KMS-11 (cell line): ENCODE data around the gene RASA4.
A peak's percentile ranks its signal among the peaks of the same experiment; 100 is the strongest.
"Not testable (repeated sequence)": the region's sequence is repeated elsewhere in the genome, so short reads cannot be mapped to it uniquely, and the experiment has no call there.

Source experiments
- H2AFZ ChIP-seq: fragments of 200-600 bp; sonication (generic); 2 replicates; pipeline ENCODE4 v1.6.1; 2016; ENCODE audit warnings: antibody characterized with exemption, mixed run types, low read depth
- H3K27ac ChIP-seq: fragments of 200-600 bp; sonication (generic); 2 replicates; pipeline ENCODE4 v1.6.1; 2016; ENCODE audit warnings: mild to moderate bottlenecking, mixed run types
- H3K27me3 ChIP-seq: fragments of 200-600 bp; sonication (generic); 2 replicates; pipeline ENCODE4 v1.6.1; 2017; ENCODE audit warnings: mild to moderate bottlenecking, low read depth, mixed run types, moderate library complexity; ENCODE audit not compliant: insufficient read depth
- H3K36me3 ChIP-seq: fragments of 200-600 bp; sonication (generic); 2 replicates; pipeline ENCODE4 v1.6.1; 2017; ENCODE audit warnings: mild to moderate bottlenecking, mixed run types; ENCODE audit not compliant: insufficient read depth
- H3K4me1 ChIP-seq: fragments of 200-600 bp; sonication (generic); 2 replicates; pipeline ENCODE4 v1.6.1; 2016; ENCODE audit warnings: mild to moderate bottlenecking, low read depth, mixed run types; ENCODE audit not compliant: poor library complexity, severe bottlenecking
- H3K4me2 ChIP-seq: fragments of 200-600 bp; sonication (generic); 2 replicates; pipeline ENCODE4 v1.7.0; 2016; ENCODE audit warnings: mild to moderate bottlenecking, mixed run types
- H3K4me3 ChIP-seq: fragments of 200-600 bp; sonication (generic); IDR thresholded peaks from 2 replicates; pipeline ENCODE4 v1.6.1; 2017; ENCODE audit warnings: low read depth, low read length, mixed read lengths; ENCODE audit not compliant: insufficient read depth
- H3K79me2 ChIP-seq: fragments of 200-600 bp; sonication (generic); 2 replicates; pipeline ENCODE4 v1.6.1; 2016; ENCODE audit warnings: low read depth, mixed run types; ENCODE audit not compliant: insufficient read depth
- H3K9ac ChIP-seq: fragments of 200-600 bp; sonication (generic); 2 replicates; pipeline ENCODE4 v1.6.1; 2016; ENCODE audit warnings: mild to moderate bottlenecking, mixed run types
- H4K20me1 ChIP-seq: fragments of 200-600 bp; sonication (generic); 2 replicates; pipeline ENCODE4 v1.6.1; 2016; ENCODE audit warnings: mild to moderate bottlenecking, mixed run types; ENCODE audit not compliant: insufficient read depth

RASA4 gene

GRCh38 chr7:102630622-102631021 is 14.1 kb upstream of the RASA4 start:
- H3K27ac ChIP-seq, H3K36me3 ChIP-seq: not testable (repeated sequence)

DNA sequence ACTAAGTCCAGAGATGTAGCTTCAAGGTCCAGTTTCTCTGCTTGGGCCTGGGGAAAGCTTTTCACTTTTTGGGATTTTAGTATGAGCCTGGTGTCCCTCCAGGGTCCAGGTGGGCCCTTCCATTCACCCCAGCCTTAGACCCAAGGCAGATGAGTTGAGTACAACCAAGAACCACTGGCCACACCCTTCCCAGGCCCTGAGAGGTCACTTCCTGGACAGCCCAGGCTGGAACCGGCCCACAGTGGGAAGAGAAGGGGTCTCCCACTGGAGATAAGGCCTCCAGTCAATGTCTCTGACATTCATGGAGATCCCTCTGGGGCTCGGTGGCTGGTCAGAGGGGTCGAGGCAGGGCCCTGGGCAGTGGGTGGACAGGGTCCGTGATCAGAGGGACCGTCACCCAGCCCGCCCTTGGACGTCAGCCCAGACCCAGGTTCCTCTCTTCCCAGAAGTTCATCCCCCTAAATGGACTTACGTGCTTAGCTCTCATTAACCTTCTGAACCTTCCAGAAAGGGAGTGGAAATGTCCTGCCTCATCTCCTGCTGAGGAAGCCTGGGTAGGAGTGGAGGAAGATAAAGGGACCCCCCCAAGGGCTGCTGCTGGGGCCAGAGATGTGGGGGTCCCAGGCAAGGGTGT is 10.8 kb upstream of the RASA4 start:
- H3K27ac ChIP-seq, H2AFZ ChIP-seq, H3K79me2 ChIP-seq, H3K27me3 ChIP-seq, H3K4me1 ChIP-seq, H3K4me3 ChIP-seq, H3K4me2 ChIP-seq, H3K9ac ChIP-seq, H4K20me1 ChIP-seq, H3K36me3 ChIP-seq: not testable (repeated sequence)

More at GRCh38 chr7:102630622-102631021, 14.1 kb upstream of the RASA4 start:
- H3K4me3 ChIP-seq, H3K4me1 ChIP-seq, H4K20me1 ChIP-seq, H3K79me2 ChIP-seq, H3K4me2 ChIP-seq, H3K27me3 ChIP-seq, H2AFZ ChIP-seq, H3K9ac ChIP-seq: not testable (repeated sequence)

GRCh38 chr7:102618122-102618521 is 1.6 kb upstream of the RASA4 start:
- not testable (repeated sequence) for H3K36me3 ChIP-seq, H3K27ac ChIP-seq, H3K27me3 ChIP-seq, H4K20me1 ChIP-seq, H3K4me2 ChIP-seq, H3K4me1 ChIP-seq, H2AFZ ChIP-seq, H3K79me2 ChIP-seq, H3K4me3 ChIP-seq, H3K9ac ChIP-seq

DNA sequence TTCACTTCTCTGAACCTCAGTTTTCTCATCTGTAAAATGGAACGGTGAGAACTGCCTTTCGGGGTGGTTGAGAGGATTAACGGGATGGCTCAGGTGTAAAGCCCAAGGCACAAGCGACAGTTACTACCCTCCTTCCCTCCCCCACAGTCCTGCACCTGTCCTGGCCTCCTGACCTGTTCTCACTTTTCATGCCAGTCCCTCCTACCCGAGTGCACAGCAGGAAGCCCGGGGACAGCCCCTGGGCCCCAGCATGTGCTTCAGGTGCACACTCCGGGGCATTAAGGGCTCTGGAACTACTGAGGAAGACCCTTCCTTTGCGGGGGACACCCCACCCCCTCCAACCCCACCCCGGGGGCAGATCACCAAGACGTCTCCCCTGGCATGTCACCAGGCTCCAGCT is 626 bp downstream of the RASA4 start:
- not testable (repeated sequence) for H3K4me2 ChIP-seq, H3K36me3 ChIP-seq, H3K79me2 ChIP-seq, H4K20me1 ChIP-seq, H3K4me1 ChIP-seq, H3K4me3 ChIP-seq, H3K27ac ChIP-seq, H3K9ac ChIP-seq, H2AFZ ChIP-seq, H3K27me3 ChIP-seq

DNA sequence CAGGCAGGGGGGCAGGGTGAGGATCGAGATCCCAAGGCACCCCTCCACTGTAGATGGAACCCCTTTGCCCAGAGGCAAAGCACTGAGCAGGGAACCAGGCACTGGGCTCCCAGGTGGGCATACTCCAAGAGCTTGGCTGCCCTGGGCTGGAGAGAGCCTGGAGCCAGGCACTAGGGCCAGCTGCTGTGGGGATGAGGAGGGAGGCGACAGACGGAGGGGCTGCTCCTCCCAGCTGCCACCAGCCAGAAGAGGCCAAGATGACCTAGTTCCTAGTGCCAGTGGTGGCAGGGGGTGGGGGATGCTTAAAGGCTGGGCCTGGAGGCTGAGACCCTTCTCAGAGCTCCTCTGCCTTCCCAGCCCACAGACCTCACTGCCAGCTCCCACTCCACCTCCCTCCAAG is 1.7 kb downstream of the RASA4 start:
- H2AFZ ChIP-seq, H3K27ac ChIP-seq, H3K4me2 ChIP-seq, H4K20me1 ChIP-seq, H3K9ac ChIP-seq, H3K4me3 ChIP-seq, H3K27me3 ChIP-seq, H3K4me1 ChIP-seq, H3K36me3 ChIP-seq, H3K79me2 ChIP-seq: not testable (repeated sequence)

GRCh38 chr7:102614346-102614697 is 2.2 kb downstream of the RASA4 start:
- not testable (repeated sequence) for H3K79me2 ChIP-seq, H3K4me2 ChIP-seq, H3K36me3 ChIP-seq, H3K27me3 ChIP-seq, H3K27ac ChIP-seq, H2AFZ ChIP-seq, H3K4me3 ChIP-seq, H3K9ac ChIP-seq, H3K4me1 ChIP-seq, H4K20me1 ChIP-seq

DNA sequence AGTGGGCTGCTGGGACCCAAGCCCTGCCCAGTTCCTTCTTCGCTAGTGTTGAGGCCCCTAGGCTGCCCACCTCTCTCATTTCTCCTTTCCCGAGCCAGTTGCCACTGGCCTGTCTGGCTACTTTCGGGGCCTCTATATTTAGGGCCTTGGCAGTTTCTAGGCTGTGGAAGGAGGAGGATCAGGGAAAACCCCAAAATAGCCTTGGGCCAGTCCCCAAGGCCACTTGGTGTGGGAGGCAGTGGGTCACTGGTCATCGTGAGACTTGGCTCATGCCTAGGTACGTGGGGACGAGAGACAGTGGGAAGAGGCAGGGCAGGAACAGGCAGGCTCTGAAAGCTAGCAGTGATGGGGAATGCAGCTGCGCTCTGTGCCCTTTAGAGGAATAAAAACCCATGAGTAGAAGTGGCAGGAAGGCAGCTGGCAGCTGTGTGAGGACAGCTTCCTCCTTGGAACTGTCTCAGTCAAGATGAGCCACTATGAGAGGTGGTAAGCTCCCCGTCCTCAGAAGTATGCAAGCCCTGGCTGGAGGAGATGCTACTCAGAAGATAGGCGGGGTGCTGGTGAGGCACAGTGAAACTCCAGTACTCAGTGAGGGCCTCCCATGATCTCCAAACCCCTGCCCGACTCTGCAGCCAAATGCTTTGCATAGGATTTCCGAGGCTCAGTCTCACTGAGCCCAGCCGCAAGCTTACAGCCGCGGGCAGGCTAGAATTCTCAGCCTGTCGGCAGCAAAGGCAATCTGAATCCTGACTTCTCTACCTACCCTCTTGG is 2.8 kb downstream of the RASA4 start:
- H3K36me3 ChIP-seq, H4K20me1 ChIP-seq, H3K9ac ChIP-seq, H3K4me1 ChIP-seq, H3K27me3 ChIP-seq, H3K79me2 ChIP-seq, H2AFZ ChIP-seq, H3K4me3 ChIP-seq: not testable (repeated sequence)
- H3K4me2 ChIP-seq, result peak overlapping the region; percentile 63; the same call in 1 of the 2 replicates
- peak overlapping the region; percentile 52 for H3K27ac ChIP-seq

DNA sequence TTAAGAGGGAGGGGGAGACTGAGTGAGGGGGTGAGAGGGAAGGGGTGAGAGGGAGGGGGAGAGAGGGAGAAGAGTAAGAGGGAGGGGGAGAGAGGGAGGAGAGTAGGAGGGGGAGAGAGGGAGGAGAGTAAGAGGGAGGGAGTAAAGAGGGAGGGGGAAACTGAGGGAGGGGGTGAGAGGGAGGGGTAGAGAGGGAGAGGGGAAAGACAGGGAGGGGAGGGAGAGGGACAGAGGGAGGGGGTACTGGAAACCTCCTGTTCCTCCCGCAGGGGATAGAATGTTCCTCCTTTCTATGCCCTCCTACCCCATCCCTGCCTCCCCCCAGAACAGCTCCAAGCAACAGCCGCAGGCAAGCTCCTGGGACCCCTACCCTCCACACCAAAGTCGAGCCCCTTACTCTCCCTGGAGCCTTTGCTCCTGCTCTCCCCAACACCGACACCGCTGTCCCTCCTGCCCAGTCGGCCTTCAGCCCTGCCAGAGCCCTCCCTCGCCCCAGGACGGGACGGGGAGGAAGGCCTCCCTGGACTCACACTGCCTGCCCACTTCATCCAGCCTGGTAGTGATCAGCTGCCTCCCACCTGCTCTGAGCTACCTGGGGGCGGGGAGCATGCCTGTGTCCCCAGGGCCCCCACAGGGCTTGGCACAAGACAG is 4.8 kb downstream of the RASA4 start:
- H3K27ac ChIP-seq, H3K4me3 ChIP-seq, H3K36me3 ChIP-seq: not testable (repeated sequence)

DNA sequence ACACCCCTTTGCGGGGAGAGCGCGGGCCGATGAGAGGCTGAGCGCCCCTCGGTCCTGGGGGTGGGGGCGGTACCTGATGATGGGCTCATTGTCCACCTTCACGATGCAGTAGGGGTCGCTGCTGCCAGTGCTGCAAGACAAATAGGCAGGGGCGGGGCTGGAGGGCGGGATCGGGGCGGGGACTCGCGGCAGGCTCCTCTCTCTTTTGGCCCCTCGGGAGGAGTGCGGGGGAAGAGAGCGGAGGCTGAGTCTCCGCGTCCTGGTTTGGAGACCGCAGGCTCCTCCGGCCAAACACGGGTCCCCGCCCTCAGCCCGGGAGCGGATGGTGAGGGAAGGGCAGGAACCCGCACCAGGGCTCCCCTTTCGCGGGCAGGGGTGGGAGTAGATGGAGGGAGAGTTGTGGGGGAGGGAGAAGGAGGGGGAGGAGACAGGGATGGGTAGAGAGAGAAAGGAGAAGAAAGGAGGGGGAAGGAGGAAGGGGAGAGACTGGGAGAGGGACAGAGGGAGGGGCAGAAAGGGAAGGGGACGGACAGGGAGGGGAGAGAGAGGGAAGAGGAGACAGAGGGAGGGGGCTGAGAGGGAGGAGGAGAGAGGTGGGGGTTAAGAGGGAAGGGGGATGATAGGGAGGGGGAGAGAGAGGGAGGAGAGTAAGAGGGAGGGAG is 5.4 kb downstream of the RASA4 start:
- not testable (repeated sequence) for H3K27ac ChIP-seq, H3K4me2 ChIP-seq, H2AFZ ChIP-seq, H3K9ac ChIP-seq, H3K27me3 ChIP-seq, H3K79me2 ChIP-seq, H3K36me3 ChIP-seq, H3K4me1 ChIP-seq, H3K4me3 ChIP-seq, H4K20me1 ChIP-seq

More for the DNA sequence above, 4.8 kb downstream of the RASA4 start:
- H3K4me2 ChIP-seq, H3K4me1 ChIP-seq, H2AFZ ChIP-seq, H3K27me3 ChIP-seq, H4K20me1 ChIP-seq, H3K79me2 ChIP-seq, H3K9ac ChIP-seq: not testable (repeated sequence)

GRCh38 chr7:102610441-102610840 is 6.1 kb downstream of the RASA4 start:
- not testable (repeated sequence) for H2AFZ ChIP-seq, H3K4me2 ChIP-seq

More at GRCh38 chr7:102610441-102610840, 6.1 kb downstream of the RASA4 start:
- H4K20me1 ChIP-seq, H3K79me2 ChIP-seq, H3K9ac ChIP-seq, H3K27ac ChIP-seq, H3K36me3 ChIP-seq, H3K4me3 ChIP-seq, H3K4me1 ChIP-seq, H3K27me3 ChIP-seq: not testable (repeated sequence)
